ENCODE data around the gene CFAP299.

Gene CFAP299

DNA sequence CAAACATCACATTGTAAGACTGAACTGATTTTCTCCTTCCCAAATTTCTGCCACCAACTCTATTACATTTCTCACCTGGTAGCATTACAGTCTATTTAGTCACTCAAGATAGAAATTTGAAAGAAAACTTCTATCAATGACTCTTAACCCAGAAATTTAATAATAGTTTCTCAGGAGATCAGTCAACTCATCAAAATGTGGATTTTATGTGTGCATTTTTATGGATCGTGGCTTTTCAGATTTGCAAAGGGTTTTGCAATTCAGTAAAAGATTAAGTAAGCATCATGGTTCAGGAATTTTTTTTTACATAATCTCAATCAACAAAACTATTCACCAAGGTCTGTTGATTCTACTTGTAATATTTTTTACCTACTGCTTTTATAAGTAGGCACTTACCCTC lies 111.1 kb downstream of the CFAP299 start:
- H3K4me3 ChIP-seq (ENCODE audit: low read depth, low read length) = no peak overlapping the region
- TF ChIP-seq, protein P1, sequence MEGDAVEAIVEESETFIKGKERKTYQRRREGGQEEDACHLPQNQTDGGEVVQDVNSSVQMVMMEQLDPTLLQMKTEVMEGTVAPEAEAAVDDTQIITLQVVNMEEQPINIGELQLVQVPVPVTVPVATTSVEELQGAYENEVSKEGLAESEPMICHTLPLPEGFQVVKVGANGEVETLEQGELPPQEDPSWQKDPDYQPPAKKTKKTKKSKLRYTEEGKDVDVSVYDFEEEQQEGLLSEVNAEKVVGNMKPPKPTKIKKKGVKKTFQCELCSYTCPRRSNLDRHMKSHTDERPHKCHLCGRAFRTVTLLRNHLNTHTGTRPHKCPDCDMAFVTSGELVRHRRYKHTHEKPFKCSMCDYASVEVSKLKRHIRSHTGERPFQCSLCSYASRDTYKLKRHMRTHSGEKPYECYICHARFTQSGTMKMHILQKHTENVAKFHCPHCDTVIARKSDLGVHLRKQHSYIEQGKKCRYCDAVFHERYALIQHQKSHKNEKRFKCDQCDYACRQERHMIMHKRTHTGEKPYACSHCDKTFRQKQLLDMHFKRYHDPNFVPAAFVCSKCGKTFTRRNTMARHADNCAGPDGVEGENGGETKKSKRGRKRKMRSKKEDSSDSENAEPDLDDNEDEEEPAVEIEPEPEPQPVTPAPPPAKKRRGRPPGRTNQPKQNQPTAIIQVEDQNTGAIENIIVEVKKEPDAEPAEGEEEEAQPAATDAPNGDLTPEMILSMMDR (IDR thresholded peaks at IDR 0.05; ENCODE audit: low read depth, low read length) = no peak

DNA sequence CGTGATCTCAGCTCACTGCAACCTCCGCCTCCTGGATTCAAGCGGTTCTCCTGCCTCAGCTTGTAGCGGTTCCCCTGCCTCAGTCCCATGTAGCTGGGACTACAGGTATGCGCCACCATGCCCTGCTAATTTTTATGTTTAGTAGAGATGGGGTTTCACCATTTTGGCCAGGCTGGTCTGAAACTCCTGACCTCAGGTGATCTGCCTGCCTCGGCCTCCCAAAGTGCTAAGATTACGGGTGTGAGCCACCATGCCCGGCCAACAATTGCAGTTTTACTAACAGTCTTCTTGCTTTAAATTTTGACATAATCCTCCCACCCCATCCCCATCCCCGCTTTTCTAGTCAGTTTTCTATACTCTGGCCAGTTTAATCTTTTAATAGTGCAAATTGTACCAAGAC lies 112.0 kb downstream of the CFAP299 start:
- TF ChIP-seq, protein P1 (IDR thresholded peaks at IDR 0.05; ENCODE audit: low read depth, low read length) = no peak
- H3K4me3 ChIP-seq (ENCODE audit: low read depth, low read length) = no peak overlapping the region

- no peak overlapping the region for H3K4me3 ChIP-seq (ENCODE audit: low read depth, low read length)
- TF ChIP-seq, protein P1 (IDR thresholded peaks at IDR 0.05; ENCODE audit: low read depth, low read length) = no peak
Observed at GRCh38 chr4:80448056-80448455, 112.5 kb downstream of the CFAP299 start.

DNA sequence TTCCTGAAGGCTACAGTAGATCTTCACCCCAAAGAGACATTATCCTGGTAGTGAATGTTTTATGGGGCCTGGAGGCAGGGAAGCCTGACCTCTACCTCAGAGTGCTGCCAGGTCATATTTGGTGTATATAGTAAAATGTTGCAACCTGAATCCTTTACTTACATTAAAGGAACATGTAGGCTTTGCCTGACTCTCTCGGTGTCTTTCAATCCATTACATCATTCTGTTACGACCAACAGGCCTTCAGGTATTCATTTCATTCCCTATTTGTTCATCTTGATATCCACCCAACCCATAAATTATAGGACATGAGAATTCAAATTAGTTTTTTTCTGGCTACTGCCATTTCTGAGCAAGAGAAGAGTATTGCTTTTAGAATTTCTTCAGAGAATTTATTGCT lies 116.5 kb downstream of the CFAP299 start:
- H3K4me3 ChIP-seq (ENCODE audit: low read depth, low read length) = no peak overlapping the region
- TF ChIP-seq, protein P1 (IDR thresholded peaks at IDR 0.05; ENCODE audit: low read depth, low read length) = no peak

- TF ChIP-seq, protein P1 (IDR thresholded peaks at IDR 0.05; ENCODE audit: low read depth, low read length) = no peak
Observed at GRCh38 chr4:80452768-80453167, 117.2 kb downstream of the CFAP299 start.

GRCh38 chr4:80454040-80454439 lies 118.5 kb downstream of the CFAP299 start:
- H3K4me3 ChIP-seq (ENCODE audit: low read depth, low read length) = no peak overlapping the region
- TF ChIP-seq, protein P1 (IDR thresholded peaks at IDR 0.05; ENCODE audit: low read depth, low read length) = no peak

More at GRCh38 chr4:80452768-80453167, 117.2 kb downstream of the CFAP299 start:
- no peak overlapping the region for H3K4me3 ChIP-seq (ENCODE audit: low read depth, low read length)

DNA sequence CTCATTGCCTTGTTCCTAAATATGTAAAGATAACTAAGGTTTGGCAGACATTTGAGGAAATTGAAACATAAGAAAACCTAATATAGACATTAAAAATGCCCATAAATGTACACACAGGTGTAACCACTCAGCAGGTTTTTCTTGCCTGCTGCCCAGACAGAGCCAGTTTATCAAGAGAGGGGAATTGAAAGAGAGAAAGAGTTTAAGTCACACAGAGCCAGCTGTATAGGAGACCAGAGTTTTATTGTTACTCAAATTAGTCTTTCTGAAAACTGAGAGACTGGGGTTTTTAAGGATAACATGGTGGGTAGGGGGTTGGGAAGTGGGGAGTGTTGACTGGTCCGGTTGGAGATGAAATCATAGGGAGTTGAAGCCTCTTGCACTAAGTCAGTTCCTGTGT lies 119.0 kb downstream of the CFAP299 start:
- TF ChIP-seq, protein P1 (IDR thresholded peaks at IDR 0.05; ENCODE audit: low read depth, low read length) = no peak

More for the DNA sequence above, 119.0 kb downstream of the CFAP299 start:
- no peak overlapping the region for H3K4me3 ChIP-seq (ENCODE audit: low read depth, low read length)

All from WI38 (cell line).